ENCODE measurements around the gene ABCB9. TPM values are rescaled to one million over a fixed set of nuclear protein-coding genes. Genes with fewer than 3 reads are reported as not detected.

The ABCB9 gene
- total and polyA plus RNA-seq, 2 of the 8 experiments (the other 6 are each of a cell fraction or from before 2014, with no cell fraction given): 3.8 to 8.0 TPM

DNA sequence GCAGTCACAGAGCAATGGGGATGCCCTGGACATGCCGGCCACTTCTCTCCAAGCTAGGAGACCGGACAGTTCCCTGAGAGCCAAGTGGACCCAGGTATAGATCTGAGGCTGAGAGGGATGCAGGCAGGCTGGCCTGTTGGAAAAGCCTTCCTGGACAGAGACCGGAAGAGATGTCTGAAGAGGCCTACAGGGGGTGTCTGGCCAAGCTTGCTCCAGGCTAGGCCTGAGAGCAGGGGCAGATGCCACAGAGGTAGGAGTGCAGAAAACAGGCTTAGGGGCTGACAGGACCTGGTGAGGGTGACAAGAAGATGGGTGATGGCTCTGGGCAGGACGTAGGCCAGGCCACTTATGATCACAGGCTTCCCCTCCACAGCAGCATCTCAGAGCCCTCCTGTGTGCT is 44.4 kb upstream of the ABCB9 start:
- H3K79me2 ChIP-seq (ENCODE audit: control insufficient read depth in 1 of 2, insufficient read depth in 2 of 2, low read length in 2 of 2): no peaks in the 10 kb centered on the region
- H2BK5ac ChIP-seq (ENCODE audit: low read depth, low read length): no peak overlapping the region
- H3K14ac ChIP-seq (ENCODE audit: insufficient read length): no peak overlapping the region
- no peaks in the 10 kb centered on the region for H3K27me3 ChIP-seq (replicated peaks in 1 of 4; ENCODE audit: control insufficient read depth in 3 of 4, extremely low read depth in 1 of 4, insufficient read depth in 3 of 4, low read length in 3 of 4)
- peaks cover 0 to 3% of the 10 kb centered on the region in 2 experiments for H4K20me1 ChIP-seq (replicated peaks in 1 of 2; ENCODE audit: control insufficient read depth in 1 of 2, insufficient read depth in 2 of 2, low read length in 2 of 2)
- H4K91ac ChIP-seq (replicated peaks; ENCODE audit: insufficient read length, low read length): no peak overlapping the region
- H3K36me3 ChIP-seq (ENCODE audit: control insufficient read depth in 2 of 4, insufficient read depth in 4 of 4, low read length in 3 of 4): no peaks in the 10 kb centered on the region
- H3K23me2 ChIP-seq (ENCODE audit: low read depth, low read length): no peaks in the 10 kb centered on the region
- no peak overlapping the region for H3K9ac ChIP-seq (replicated peaks in 1 of 4; ENCODE audit: extremely low read depth in 1 of 4, low read depth in 3 of 4, low read length in 3 of 4)
- H3K79me1 ChIP-seq (ENCODE audit: low read depth, low read length): no peaks in the 10 kb centered on the region
- H2AK5ac ChIP-seq (ENCODE audit: low read depth, low read length): no peak overlapping the region
- no peak overlapping the region for H3K4ac ChIP-seq (replicated peaks; ENCODE audit: insufficient read length, low read depth, low read length)
- 80% methylated on average over 4 of the region's 4 CpGs; no CpG with 5 or more reads in 1 of the 2 experiments for WGBS, 2 experiments (ENCODE audit: extremely low coverage in 1 of 2, insufficient coverage in 1 of 2, insufficient read length in 1 of 2, insufficient replicate concordance in 2 of 2, low coverage in 1 of 2, low lambda C conversion rate in 2 of 2, missing lambda C conversion rate in 1 of 2)
- TF ChIP-seq SUZ12 (IDR thresholded peaks at IDR 0.05; ENCODE audit: low read length) (no peak), RAD21 (IDR thresholded peaks at IDR 0.05 in 1 of 2, conservative IDR thresholded peaks at IDR 0.05 in 1 of 2; ENCODE audit: low read depth in 2 of 2, low read length in 2 of 2) (peak in 1 of 2 experiments; percentile 10; a peak in 1 of 4 replicates)
- TF ChIP-seq, protein P1, sequence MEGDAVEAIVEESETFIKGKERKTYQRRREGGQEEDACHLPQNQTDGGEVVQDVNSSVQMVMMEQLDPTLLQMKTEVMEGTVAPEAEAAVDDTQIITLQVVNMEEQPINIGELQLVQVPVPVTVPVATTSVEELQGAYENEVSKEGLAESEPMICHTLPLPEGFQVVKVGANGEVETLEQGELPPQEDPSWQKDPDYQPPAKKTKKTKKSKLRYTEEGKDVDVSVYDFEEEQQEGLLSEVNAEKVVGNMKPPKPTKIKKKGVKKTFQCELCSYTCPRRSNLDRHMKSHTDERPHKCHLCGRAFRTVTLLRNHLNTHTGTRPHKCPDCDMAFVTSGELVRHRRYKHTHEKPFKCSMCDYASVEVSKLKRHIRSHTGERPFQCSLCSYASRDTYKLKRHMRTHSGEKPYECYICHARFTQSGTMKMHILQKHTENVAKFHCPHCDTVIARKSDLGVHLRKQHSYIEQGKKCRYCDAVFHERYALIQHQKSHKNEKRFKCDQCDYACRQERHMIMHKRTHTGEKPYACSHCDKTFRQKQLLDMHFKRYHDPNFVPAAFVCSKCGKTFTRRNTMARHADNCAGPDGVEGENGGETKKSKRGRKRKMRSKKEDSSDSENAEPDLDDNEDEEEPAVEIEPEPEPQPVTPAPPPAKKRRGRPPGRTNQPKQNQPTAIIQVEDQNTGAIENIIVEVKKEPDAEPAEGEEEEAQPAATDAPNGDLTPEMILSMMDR (IDR thresholded peaks at IDR 0.05; ENCODE audit: control extremely low read depth in 1 of 3, insufficient read depth in 1 of 3, low read depth in 1 of 3, low read length in 3 of 3): peak in 1 of 3 experiments; percentile 13; a peak in 1 of 4 replicates
- H2BK12ac ChIP-seq (ENCODE audit: low read depth, low read length): no peak overlapping the region
- no peak overlapping the region for H4K8ac ChIP-seq (ENCODE audit: extremely low read depth, insufficient read depth, low read length)
- FAIRE-seq (no peak), DNase-seq (ENCODE audit: low read depth in 1 of 2, low spot score in 2 of 2) (no peak)
- no peak overlapping the region for H3K27ac ChIP-seq (ENCODE audit: low read depth, low read length)
- no peak overlapping the region for H3K56ac ChIP-seq (replicated peaks; ENCODE audit: insufficient read length, low read depth, low read length)
- CTCF ChIA-PET (ENCODE audit: partially characterized antibody): interaction anchor here (0.9 to 1.0 kb wide), 3 partner anchors 20 to 64 kb away, joined by 3 to 4 read pairs (median 3); no protein-coding TSS in a partner anchor
- no peak overlapping the region for H3K23ac ChIP-seq (ENCODE audit: insufficient read length)
- no peak overlapping the region for H3K4me3 ChIP-seq (ENCODE audit: extremely low read depth in 1 of 4, insufficient read depth in 2 of 4, low read depth in 3 of 4, low read length in 4 of 4)
- no peak overlapping the region for H2BK15ac ChIP-seq (ENCODE audit: low read length)
- H2BK20ac ChIP-seq (ENCODE audit: low read length): no peak overlapping the region
- H3K4me1 ChIP-seq (replicated peaks in 1 of 4; ENCODE audit: control insufficient read depth in 3 of 4, insufficient read depth in 4 of 4, low read length in 3 of 4): no peaks in the 10 kb centered on the region
- H4K5ac ChIP-seq (ENCODE audit: insufficient read length, low read depth, low read length): no peak overlapping the region
- H3K9me3 ChIP-seq (ENCODE audit: insufficient read depth in 2 of 2, low read depth in 1 of 2, low read length in 1 of 2): no peaks in the 10 kb centered on the region; a peak in 1 of 4 replicates
- no peak overlapping the region for H3K4me2 ChIP-seq (ENCODE audit: insufficient read depth in 1 of 2, low read depth in 2 of 2, low read length in 2 of 2)
- no peak overlapping the region for H2AFZ ChIP-seq (ENCODE audit: low read length)
- H2BK120ac ChIP-seq (replicated peaks; ENCODE audit: low read depth, low read length): no peak overlapping the region
- POLR2A ChIA-PET (ENCODE audit: partially characterized antibody): no interaction called here
- no peak overlapping the region for H3K18ac ChIP-seq (ENCODE audit: extremely low read depth, low read length)

Measured in H1 (cell line).